Neural cell (in vitro differentiated cells): ENCODE measurements around the gene TAL1. TPM values are rescaled to one million over a fixed set of nuclear protein-coding genes. Genes with fewer than 3 reads are reported as not detected.

ENCODE experiments used
- H2AFZ ChIP-seq: fragments of 200-600, 300-800 bp; sonication (generic), shearing (Covaris generic); 2 replicates; pipeline ENCODE4 v1.6.0; 2014; ENCODE audit warnings: low read depth, mild to moderate bottlenecking, antibody characterized with exemption, low read length, moderate library complexity
- H3F3A ChIP-seq: fragments of 200-600 bp; shearing (Covaris generic); 2 replicates; pipeline ENCODE4 v1.6.1; 2016; ENCODE audit warnings: mild to moderate bottlenecking, moderate library complexity, mixed read lengths, antibody characterized with exemption, low read length; ENCODE audit not compliant: insufficient read depth, poor library complexity, severe bottlenecking
- H3K27ac ChIP-seq: fragments of 200-600, 300-800 bp; sonication (generic), shearing (Covaris generic); 2 replicates; pipeline ENCODE4 v1.5.1; 2014; ENCODE audit warnings: mild to moderate bottlenecking, low read length, moderate library complexity
- H3K27me3 ChIP-seq: fragments of 300-800, 200-600 bp; sonication (generic), shearing (Covaris generic); 2 replicates; pipeline ENCODE4 v1.6.0; 2014; ENCODE audit warnings: mild to moderate bottlenecking, low read depth, low read length, moderate library complexity; ENCODE audit not compliant: insufficient read depth
- H3K36me3 ChIP-seq: fragments of 300-800, 200-600 bp; sonication (generic), shearing (Covaris generic); 2 replicates; pipeline ENCODE4 v1.5.1; 2014; ENCODE audit warnings: mild to moderate bottlenecking, antibody characterized with exemption, low read length, moderate library complexity; ENCODE audit not compliant: insufficient read depth
- H3K4me2 ChIP-seq: fragments of 300-800, 200-600 bp; sonication (generic), shearing (Covaris generic); 2 replicates; pipeline ENCODE4 v1.6.0; 2014; ENCODE audit warnings: mild to moderate bottlenecking, low read length
- H3K4me3 ChIP-seq: fragments of 300-800, 200-600 bp; sonication (generic), shearing (Covaris generic); 2 replicates; pipeline ENCODE4 v1.5.1; 2014; ENCODE audit warnings: mild to moderate bottlenecking, low read length, moderate library complexity
- H3K79me2 ChIP-seq: fragments of 200-600 bp; shearing (Covaris generic); replicated peaks from 2 replicates; pipeline ENCODE4 v1.6.0; 2014; ENCODE audit warnings: mild to moderate bottlenecking, low read length, moderate library complexity; ENCODE audit not compliant: insufficient read depth
- H3K9ac ChIP-seq: fragments of 300-800, 200-600 bp; sonication (generic), shearing (Covaris generic); 2 replicates; pipeline ENCODE4 v1.6.1; 2016; ENCODE audit warnings: mild to moderate bottlenecking, low read length, mixed read lengths
- H3K9me2 ChIP-seq: fragments of 200-600 bp; shearing (Covaris generic); 2 replicates; pipeline ENCODE4 v1.6.1; 2016; ENCODE audit warnings: mild to moderate bottlenecking, low read length, mixed read lengths; ENCODE audit not compliant: insufficient read depth
- H3K9me3 ChIP-seq: fragments of 200-600, 300-800 bp; sonication (generic), shearing (Covaris generic); 2 replicates; pipeline ENCODE4 v1.6.1; 2016; ENCODE audit warnings: mild to moderate bottlenecking, mixed run types, low read length, moderate library complexity, mixed read lengths
- H4K20me1 ChIP-seq: fragments of 200-600 bp; shearing (Covaris generic); 2 replicates; pipeline ENCODE4 v1.6.1; 2016; ENCODE audit warnings: mild to moderate bottlenecking, mixed run types; ENCODE audit not compliant: insufficient read depth
- EP300 ChIP-seq: fragments of 450-650 bp; conservative IDR thresholded peaks from 2 replicates; pipeline ENCODE4 v1.6.1; 2014; ENCODE audit warnings: antibody characterized with exemption, mild to moderate bottlenecking, moderate library complexity; ENCODE audit not compliant: poor library complexity, severe bottlenecking
- EZH2 ChIP-seq: fragments of 200-600, 300-800 bp; shearing (Covaris generic), sonication (generic); IDR thresholded peaks from 2 replicates; pipeline ENCODE4 v1.6.1; 2014; ENCODE audit warnings: antibody characterized with exemption, low read length, borderline replicate concordance, mild to moderate bottlenecking; ENCODE audit not compliant: insufficient read depth, poor library complexity, severe bottlenecking
- MXI1 ChIP-seq: fragments of 450-650 bp; conservative IDR thresholded peaks from 2 replicates; pipeline ENCODE4 v1.6.1; 2014; ENCODE audit warnings: antibody characterized with exemption, mild to moderate bottlenecking; ENCODE audit not compliant: poor library complexity, severe bottlenecking
- POLR2AphosphoS5 ChIP-seq: IDR thresholded peaks from 2 replicates; pipeline ENCODE4 v1.6.1; 2012
- RAD21 ChIP-seq: fragments of 450-650 bp; conservative IDR thresholded peaks from 2 replicates; pipeline ENCODE4 v1.6.1; 2014; ENCODE audit warnings: antibody characterized with exemption, mild to moderate bottlenecking, moderate library complexity
- SMC3 ChIP-seq: fragments of 450-650 bp; conservative IDR thresholded peaks from 2 replicates; pipeline ENCODE4 v1.6.1; 2014; ENCODE audit warnings: antibody characterized with exemption, mild to moderate bottlenecking, moderate library complexity; ENCODE audit not compliant: poor library complexity
- TAF1 ChIP-seq: IDR thresholded peaks from 2 replicates; pipeline ENCODE4 v1.6.1; 2012; ENCODE audit warnings: low read depth
- polyA plus RNA-seq: library from polyadenylated mRNA; depleted of rRNA; stranded (reverse); fragments of >200 nt; gene quantifications from 2 replicates; pipeline ENCODE4 v1.2.3, GENCODE V29; 2014
- TF ChIP-seq, protein P1 (sequence below): fragments of 450-650 bp; IDR thresholded peaks from 2 replicates; pipeline ENCODE4 v1.5.1; 2014; ENCODE audit warnings: antibody characterized with exemption, mild to moderate bottlenecking, moderate library complexity; ENCODE audit not compliant: poor library complexity, severe bottlenecking
- TF ChIP-seq, protein P2 (sequence below): IDR thresholded peaks from 2 replicates; pipeline ENCODE4 v1.6.1; 2012; ENCODE audit warnings: borderline replicate concordance

The TAL1 gene
- polyA plus RNA-seq, 1 donor from 2014 or later, result not detected

DNA sequence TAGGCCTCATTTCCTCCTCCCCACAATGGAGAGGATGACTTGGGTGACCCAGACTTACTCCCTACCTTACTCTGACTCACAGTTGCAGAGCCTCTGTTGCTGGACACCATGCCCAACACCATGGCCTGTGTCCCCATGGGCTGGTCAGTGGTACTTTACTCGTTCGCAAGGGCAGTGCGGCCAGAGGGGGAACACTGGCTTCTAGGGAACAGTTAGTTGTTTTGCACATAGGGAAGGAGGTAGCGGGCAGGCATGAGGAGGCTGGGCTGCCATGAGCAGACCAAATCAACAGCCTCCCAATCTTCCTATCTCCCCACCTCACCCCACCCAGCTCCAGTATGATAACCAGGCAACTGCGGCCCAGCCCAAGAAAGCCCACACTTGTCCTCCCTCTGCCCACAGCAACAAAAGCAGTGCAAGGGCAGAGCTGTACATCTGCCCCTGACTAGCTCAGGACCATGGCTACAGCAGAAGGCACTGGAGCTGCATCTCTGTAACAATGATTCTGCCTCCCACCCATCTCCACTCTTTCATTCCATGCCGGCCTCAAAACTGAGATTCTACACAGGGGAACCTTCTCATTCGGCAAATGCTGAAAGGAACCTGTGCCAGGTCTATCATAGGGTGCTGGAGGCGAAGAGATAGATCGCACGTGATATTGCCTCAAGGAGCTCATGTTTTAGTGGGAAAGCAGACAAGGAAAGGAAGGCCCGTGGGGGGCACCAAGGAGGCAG, 18.6 kb downstream of the TAL1 start:
- Histone ChIP-seq H3K9me3 (no peaks in the 10 kb centered on the region), H3K4me3 (no peak overlapping the region), H2AFZ (no peak overlapping the region), H3K9ac (no peak overlapping the region), H3K79me2 (no peaks in the 10 kb centered on the region), H3K27ac (no peak overlapping the region), H3K27me3 (no peaks in the 10 kb centered on the region), H4K20me1 (no peaks in the 10 kb centered on the region), H3K36me3 (no peaks in the 10 kb centered on the region), H3F3A (no peaks in the 10 kb centered on the region), H3K4me2 (no peak overlapping the region), H3K9me2 (no peaks in the 10 kb centered on the region)
- TF ChIP-seq POLR2AphosphoS5 (no peak), EZH2 (no peak), TAF1 (no peak), SMC3 (no peak), EP300 (no peak), MXI1 (no peak), RAD21 (no peak)
- TF ChIP-seq, protein P1, sequence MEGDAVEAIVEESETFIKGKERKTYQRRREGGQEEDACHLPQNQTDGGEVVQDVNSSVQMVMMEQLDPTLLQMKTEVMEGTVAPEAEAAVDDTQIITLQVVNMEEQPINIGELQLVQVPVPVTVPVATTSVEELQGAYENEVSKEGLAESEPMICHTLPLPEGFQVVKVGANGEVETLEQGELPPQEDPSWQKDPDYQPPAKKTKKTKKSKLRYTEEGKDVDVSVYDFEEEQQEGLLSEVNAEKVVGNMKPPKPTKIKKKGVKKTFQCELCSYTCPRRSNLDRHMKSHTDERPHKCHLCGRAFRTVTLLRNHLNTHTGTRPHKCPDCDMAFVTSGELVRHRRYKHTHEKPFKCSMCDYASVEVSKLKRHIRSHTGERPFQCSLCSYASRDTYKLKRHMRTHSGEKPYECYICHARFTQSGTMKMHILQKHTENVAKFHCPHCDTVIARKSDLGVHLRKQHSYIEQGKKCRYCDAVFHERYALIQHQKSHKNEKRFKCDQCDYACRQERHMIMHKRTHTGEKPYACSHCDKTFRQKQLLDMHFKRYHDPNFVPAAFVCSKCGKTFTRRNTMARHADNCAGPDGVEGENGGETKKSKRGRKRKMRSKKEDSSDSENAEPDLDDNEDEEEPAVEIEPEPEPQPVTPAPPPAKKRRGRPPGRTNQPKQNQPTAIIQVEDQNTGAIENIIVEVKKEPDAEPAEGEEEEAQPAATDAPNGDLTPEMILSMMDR, result no peak
- TF ChIP-seq, protein P2, sequence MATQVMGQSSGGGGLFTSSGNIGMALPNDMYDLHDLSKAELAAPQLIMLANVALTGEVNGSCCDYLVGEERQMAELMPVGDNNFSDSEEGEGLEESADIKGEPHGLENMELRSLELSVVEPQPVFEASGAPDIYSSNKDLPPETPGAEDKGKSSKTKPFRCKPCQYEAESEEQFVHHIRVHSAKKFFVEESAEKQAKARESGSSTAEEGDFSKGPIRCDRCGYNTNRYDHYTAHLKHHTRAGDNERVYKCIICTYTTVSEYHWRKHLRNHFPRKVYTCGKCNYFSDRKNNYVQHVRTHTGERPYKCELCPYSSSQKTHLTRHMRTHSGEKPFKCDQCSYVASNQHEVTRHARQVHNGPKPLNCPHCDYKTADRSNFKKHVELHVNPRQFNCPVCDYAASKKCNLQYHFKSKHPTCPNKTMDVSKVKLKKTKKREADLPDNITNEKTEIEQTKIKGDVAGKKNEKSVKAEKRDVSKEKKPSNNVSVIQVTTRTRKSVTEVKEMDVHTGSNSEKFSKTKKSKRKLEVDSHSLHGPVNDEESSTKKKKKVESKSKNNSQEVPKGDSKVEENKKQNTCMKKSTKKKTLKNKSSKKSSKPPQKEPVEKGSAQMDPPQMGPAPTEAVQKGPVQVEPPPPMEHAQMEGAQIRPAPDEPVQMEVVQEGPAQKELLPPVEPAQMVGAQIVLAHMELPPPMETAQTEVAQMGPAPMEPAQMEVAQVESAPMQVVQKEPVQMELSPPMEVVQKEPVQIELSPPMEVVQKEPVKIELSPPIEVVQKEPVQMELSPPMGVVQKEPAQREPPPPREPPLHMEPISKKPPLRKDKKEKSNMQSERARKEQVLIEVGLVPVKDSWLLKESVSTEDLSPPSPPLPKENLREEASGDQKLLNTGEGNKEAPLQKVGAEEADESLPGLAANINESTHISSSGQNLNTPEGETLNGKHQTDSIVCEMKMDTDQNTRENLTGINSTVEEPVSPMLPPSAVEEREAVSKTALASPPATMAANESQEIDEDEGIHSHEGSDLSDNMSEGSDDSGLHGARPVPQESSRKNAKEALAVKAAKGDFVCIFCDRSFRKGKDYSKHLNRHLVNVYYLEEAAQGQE, result no peak

DNA sequence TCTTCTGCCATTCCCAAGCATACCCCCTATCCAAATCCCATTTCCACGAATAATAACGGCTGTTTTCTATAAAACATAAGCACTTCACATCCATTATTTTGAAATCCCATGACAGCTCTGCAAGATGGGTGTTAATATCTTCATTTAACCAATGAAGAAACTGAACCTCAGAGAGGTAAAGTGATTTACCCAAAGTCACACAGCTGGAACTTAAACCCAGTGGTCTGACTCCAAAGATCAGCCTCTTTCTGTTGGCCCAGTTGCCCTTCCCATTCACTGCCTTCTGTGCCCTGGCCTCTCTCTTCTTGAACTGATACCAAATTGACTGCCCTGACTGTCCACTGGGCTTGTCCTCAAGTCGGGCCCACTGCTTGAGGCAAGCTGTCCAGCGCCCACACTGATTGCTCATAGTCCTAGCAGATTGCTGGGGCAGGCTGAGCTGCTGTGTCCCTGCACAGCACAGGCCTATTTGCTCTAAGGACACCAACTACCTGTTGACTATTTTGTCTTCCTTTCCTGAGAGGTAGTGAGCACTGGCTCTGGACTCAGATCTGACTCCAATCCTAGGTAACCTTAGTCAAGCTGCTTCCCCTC, 19.3 kb downstream of the TAL1 start:
- Histone ChIP-seq H3F3A (no peaks in the 10 kb centered on the region), H4K20me1 (no peaks in the 10 kb centered on the region), H2AFZ (no peak overlapping the region), H3K36me3 (no peaks in the 10 kb centered on the region), H3K27me3 (no peaks in the 10 kb centered on the region), H3K27ac (no peak overlapping the region), H3K4me3 (no peak overlapping the region), H3K9ac (no peak overlapping the region), H3K79me2 (no peaks in the 10 kb centered on the region), H3K9me2 (no peaks in the 10 kb centered on the region), H3K4me2 (no peak overlapping the region), H3K9me3 (no peaks in the 10 kb centered on the region)
- TF ChIP-seq TAF1 (no peak), MXI1 (no peak), RAD21 (no peak), EZH2 (no peak), EP300 (no peak), POLR2AphosphoS5 (no peak), SMC3 (no peak)
- TF ChIP-seq, protein P1, result no peak
- TF ChIP-seq, protein P2, result no peak
